ENCODE results near the gene MXRA8.

- TF ChIP-seq CTCF (IDR thresholded peaks at IDR 0.05) (no peak), HDAC2 (IDR thresholded peaks at IDR 0.05) (no peak)
Observed at GRCh38 chr1:1359308-1359663, 931 bp upstream of the MXRA8 start.
